ENCODE measurements around the gene FXYD4.

FXYD4 gene

DNA sequence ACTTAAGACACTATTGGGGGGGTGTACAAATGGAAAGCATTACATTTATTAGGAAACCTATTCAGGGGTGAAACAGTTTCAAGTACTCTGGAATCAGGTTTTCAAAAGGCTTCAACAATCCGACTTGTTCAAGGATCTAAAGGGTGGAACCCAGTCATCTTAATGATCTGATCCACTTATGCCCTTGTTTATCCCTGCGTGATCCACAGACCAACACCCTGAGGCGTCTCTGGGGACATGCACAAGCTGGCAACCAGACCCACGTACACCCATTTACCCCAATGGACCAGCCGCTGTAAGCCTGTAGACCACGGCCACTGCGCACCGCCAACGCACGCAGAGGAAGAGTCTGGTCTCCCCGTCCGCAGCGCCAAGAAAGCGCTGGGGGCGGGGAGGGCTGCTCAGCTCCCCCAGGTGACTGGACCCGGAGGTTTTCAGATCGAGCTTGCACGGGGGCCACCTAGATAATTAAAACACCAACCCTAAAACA is 24.2 kb downstream of the FXYD4 start:
- DNase-seq (ENCODE audit: low read depth in 2 of 2): peak in 1 of 2 donors; percentile 22

DNA sequence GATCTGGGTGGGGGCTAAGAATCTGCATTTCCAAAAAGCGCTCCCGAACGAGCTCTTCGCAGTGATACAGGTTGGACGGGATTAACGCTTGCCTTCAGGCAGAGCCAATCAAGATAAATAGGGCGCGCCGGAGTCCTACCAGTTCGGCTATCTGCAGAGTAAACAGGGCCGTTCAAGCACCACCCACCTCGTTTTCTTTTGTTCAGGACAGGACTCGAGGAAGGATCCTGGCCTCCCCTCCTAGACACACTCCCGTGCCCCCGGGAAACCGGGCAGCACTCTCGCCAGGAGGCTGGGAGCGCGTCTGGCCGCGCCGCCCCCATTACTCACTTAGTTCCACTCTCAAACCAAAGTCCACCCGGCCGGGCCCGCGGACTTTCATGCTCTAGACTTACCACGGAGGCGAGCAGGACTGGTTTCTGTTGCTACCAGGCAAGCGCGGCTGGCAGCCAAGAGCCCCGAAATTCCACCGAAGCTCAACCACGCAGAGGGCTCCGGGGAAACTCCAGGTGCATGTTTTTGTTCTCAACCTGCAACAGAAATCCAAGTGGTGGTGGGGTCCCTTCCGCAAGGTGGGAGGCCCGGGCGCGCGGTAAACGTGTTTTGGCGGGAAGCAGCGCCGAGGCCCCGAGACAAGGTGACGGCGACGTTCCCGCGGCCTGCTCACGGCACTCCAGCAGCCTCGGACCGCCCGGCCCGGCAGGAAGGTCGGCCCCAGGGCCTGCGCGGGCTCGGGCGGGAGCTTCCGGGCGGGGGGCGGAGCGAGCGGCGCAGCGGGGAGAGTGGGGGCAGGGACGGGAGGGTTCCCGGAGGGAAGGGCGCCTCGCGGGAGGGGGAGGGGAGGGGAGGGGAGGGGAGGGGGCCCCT is 24.9 kb downstream of the FXYD4 start:
- DNase-seq (ENCODE audit: low read depth in 2 of 2): peak; percentile 62 to 68

DNA sequence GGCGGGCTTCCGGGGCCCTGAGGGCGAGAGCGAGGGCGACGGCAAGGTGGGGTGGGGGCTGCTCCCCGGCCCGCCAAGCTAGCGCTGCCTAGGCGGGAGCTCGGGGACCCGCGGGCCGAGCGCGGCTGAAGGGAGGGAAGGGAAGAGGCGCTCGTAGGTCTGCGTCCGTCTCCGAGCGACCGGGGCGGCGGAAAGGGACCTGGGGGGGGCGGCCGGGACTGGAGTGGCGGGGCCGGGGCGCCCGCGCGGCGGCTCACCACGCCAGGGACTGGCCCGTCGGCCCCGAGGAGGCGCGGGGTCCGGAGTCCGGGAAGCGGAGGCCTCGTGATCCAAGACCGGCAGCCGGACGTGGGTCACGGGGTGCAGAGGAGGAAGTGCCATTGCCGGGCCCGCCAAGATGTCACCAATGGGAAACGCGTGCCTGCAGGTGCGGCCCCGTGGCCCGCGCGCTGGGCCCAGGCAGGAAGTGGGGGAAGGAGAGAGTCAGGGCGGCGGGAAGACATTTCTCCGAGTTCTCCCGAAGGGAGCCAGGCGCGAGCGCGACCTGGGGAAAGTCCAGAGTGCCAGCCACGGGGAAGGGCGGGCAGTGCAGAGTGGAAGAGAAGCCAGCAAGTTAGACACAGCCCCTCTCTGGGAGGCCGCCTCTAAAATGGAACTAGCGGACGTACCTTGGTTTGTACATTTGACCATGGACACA is 25.6 kb downstream of the FXYD4 start:
- peak; percentile 79 to 83 for DNase-seq (ENCODE audit: low read depth in 2 of 2)

GRCh38 chr10:43398939-43399319 is 27.5 kb downstream of the FXYD4 start:
- no peak for DNase-seq (ENCODE audit: low read depth in 2 of 2)

GRCh38 chr10:43399320-43400310 is 28.2 kb downstream of the FXYD4 start:
- DNase-seq (ENCODE audit: low read depth in 2 of 2): no peak

GRCh38 chr10:43401627-43402026 is 30.2 kb downstream of the FXYD4 start:
- DNase-seq (ENCODE audit: low read depth in 2 of 2): no peak

GRCh38 chr10:43402176-43402575 is 30.7 kb downstream of the FXYD4 start:
- DNase-seq (ENCODE audit: low read depth in 2 of 2): no peak

DNA sequence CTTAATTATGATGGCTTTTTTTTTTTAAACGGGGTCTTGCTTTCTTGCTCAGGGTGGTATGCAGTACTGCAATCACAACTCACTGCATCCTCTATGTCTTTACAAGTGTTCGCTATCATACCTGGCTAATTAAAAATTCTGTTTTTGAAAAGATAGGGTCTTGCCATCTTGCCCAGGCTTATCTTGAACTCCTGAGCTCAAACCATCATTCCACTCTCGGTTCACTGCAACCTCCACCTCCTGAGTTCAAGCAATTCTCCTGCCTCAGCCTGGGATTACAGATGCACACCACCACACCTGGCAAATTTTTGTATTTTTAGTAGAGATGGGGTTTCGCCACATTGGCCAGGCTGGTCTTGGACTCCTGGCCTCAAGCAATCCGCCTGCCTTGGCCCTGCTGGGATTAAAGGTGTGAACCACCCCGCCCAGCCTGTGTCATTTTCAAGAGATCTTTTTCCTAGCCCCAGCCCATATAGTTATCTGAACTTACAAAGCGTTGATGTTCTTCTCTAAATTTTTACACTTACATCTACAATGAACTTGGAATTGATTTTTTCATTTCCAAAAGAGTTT is 31.5 kb downstream of the FXYD4 start:
- no peak for DNase-seq (ENCODE audit: low read depth in 2 of 2)

- no peak for DNase-seq (ENCODE audit: low read depth in 2 of 2)
Measured at GRCh38 chr10:43403911-43404703, 32.7 kb downstream of the FXYD4 start.

DNA sequence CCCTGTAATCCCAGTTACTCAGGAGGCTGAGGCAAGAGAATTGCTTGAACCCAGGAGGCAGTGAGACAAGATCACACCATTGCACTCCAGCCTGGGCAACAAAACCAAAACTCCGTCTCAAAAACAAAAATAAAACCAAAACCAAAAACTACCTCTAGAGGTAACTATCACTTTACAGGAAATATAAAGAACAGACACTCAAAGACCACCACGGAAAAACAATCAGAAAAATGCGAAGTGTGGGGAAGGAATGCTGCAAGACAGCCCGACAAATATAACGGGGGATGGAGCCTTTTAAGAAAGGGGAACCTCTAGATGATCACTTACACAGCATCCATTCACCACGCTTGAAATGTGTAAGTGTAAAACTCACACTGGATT is 33.3 kb downstream of the FXYD4 start:
- DNase-seq (ENCODE audit: low read depth in 2 of 2): no peak

DNA sequence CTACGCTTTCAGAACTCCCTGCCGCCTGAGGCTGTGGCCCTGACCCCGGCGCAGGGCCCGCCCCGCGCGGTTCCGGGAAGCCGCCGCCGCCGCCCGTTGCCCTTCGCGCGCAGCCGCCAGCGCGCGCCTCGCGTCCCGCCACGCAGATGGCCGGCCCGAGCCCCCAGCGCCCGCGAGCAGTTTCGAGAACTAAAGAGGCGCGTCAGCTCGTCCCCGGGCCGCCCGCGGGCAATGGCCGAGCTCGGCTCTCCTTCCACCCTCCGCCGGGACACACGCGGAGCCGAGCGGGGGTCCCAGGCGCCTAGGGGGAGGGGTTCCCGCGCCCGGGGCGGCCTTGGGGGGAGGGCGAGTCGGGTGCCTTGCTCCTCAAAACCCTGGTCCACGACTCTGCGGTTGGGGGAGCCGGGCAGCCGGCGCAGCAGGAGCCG is 35.7 kb downstream of the FXYD4 start:
- peak; percentile 35 to 40 for DNase-seq (ENCODE audit: low read depth in 2 of 2)

DNA sequence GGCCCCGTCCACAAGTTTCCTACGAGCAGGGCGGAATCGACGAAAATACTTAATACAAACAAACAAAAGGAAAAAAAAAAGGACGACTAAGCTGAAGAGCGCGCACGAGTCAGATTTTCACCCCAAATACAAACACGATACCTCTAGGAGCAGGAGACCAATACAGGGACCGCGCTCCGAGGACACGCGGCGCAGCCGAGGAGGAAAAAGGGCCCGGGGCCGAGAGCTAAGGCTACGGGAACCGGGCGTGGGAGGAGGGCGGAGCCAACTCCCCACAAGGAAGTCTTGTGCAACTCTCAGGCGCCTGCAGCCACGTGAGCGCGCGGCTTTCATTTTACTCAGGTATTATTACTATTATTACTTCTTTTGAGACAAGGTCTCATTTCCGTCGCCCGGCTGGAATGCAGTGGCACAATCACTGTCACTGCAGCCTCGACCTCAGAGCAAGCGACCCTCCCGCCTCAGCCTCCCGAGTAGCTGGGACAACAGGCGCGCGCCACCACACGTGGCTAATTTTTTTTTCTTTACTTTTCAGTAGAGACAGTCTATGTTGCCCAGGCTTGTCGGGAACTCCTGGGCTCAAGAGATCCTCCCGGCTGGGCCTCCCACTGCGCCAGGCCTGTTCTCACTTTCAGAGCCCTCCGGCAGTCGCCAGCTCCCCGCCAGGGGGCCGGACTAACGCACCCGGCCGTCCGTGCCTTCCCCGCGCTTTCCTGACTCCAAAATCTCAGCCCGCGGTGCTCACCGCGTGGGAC is 36.3 kb downstream of the FXYD4 start:
- DNase-seq (ENCODE audit: low read depth in 2 of 2): peak; percentile 86 to 89

DNA sequence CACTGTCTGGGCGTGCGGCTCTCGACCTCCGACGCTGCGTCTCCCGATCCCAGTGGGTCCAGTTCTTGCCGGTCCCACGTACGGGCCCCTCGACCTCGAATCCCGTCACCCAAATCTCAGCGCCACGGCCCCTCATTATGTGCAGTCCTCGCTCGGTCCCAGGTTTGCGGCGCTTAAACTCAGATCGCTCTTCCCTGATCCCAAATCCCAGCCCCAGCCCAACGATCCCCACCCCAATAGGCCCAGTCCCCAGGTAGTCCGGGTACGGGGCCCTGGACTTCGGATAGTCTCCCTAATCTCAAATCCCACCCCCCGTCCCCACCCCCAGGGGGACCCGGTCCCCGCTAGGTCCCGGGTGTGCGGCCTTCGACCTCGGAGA is 36.9 kb downstream of the FXYD4 start:
- no peak for DNase-seq (ENCODE audit: low read depth in 2 of 2)

DNA sequence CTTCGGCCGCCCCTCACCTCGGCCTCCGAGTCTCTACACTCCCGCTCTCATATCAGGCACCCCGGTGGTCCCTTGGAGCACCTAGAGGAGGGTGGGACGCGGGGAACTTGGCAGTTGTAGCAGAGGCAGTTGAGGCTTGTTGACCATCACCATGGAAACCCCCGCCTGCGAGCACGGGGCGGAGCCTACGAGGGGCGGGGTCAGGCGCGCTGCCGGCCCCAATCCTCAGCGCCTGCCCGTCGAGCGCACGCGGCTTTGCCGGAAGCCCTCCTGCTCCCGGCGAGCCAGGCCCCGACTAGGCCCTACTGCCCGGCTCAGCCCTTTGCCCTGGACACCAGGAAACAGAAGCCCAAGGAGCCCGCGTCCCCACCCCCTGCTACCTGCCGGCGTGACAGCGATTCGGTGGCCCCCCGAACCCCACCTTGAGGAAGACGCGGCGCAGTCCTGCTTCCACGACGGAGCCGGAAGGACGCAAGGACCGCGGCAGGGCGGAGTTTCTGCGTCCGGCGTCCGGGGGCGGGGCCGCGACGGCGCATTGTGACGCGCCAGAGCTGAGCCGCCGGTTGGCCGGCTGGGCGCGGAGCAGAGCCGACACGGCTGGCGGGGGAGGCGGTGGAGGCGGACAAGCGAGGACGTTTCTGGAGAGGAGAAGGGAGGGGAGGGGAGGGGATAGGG is 37.4 kb downstream of the FXYD4 start, which contains the start of gene HNRNPF:
Gene HNRNPF, minus strand, starts transcription at position 477 of the 675 bp plus-strand sequence. CDS start 21,302 bp downstream, outside the sequence.
- DNase-seq (ENCODE audit: low read depth in 2 of 2): peak; percentile 89 to 93

DNA sequence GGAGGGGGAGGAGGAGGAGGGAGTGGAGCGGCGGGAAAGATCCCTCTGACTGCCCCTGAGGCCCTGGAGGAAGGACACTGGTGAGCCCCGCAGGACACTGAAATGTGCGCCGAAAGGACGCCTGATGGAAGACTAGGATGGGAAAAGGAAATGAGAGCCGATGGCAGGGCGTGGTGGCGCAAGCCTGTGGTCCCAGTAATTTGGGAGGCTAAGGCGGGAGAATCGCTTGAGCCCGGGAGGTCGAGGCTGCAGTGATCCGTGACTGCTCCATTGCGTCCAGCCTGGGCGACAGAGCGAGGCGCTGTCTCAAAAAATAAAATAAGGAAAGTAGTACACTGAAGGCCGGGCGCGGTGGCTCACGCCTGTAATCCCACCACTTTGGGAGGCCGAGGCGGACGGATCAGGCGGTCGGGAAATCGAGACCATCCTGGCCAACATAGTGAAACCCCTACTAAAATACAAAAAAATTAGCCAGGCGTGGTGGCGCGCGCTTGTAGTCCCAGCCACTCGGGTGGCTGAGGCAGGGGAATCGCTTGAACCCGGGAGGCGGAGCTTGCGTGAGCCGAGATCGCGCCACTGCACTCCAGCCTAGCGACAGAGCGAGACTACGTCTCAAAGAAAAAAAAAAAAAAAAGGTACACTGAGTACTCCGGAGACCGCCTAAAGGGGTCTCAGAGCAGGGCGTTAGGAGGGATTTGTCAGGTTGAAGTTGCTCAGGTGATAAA is 38.1 kb downstream of the FXYD4 start:
- DNase-seq (ENCODE audit: low read depth in 2 of 2): peak; percentile 61 to 62

DNA sequence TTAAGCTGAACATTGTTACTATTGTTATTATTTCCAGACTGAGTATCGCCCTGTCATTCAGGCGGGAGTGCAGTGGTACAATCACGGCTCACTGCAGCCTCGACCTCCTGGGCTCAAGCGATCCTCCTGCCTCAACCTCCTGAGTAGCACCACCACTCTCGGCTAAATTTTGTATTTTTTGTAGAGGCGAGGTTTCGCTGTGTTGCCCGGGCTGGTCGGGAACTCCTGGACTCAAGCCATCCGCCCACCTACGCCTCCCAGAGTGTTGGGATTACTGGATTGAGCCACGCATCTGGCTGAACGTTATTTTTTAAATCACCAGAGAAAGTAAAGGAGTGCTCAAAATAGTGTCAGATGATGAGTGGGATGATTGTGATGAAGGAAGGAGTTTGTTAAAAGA is 38.9 kb downstream of the FXYD4 start:
- no peak for DNase-seq (ENCODE audit: low read depth in 2 of 2)

- no peak for DNase-seq (ENCODE audit: low read depth in 2 of 2)
Measured at GRCh38 chr10:43411536-43411935, 40.1 kb downstream of the FXYD4 start.

DNA sequence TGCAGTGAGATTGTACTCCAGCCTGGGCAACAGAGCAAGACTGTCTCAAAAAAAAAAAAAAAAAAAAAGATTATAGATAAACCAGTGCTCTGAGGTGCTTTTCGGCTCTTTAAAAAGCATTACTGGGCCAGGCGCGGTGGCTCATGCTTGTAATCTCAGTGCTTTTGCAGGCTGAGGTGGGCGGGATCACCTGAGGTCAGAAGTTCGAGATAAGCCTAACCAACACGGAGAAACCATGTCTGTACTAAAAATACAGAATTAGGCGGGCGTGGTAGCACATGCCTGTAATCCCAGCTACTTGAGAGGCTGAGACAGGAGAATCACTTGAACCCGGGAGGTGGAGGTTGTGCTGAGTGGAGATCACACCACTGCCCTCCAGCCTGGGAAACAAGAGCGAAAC is 44.1 kb downstream of the FXYD4 start:
- DNase-seq (ENCODE audit: low read depth in 2 of 2): no peak

Measured in stimulated activated CD4-positive, alpha-beta T cell treated with anti-CD3 and anti-CD28 coated beads, Interleukin-15, amount 100 ng/mL, for 48 hours (primary cell).